Activated T-cell treated with anti-CD3 and anti-CD28 coated beads, Interleukin-2, amount 50 U/mL, for 4 hours (primary cell): ENCODE measurements around the gene DAZAP1. TPM values are rescaled to one million over a fixed set of nuclear protein-coding genes. Genes with fewer than 3 reads are reported as not detected.

Experiments
- ATAC-seq, 2 donors: fragments of 200-7000 bp; cut with Tn5 transposase; one replicate each; pipeline ENCODE4 v1.10.0; 2021
- DNase-seq: peaks from one replicate; pipeline ENCODE4 v3.0.0-alpha.2; 2020
- H3K27me3 Mint-ChIP-seq: one replicate; pipeline ENCODE4 v1.8.0; 2021; ENCODE audit warnings: low read depth, mixed read lengths
- H3K36me3 Mint-ChIP-seq: one replicate; pipeline ENCODE4 v1.8.0; 2022; ENCODE audit warnings: mixed read lengths; ENCODE audit not compliant: insufficient read depth
- H3K4me1 Mint-ChIP-seq: one replicate; pipeline ENCODE4 v1.8.0; 2021; ENCODE audit warnings: low read depth, mixed read lengths
- H3K4me3 Mint-ChIP-seq: one replicate; pipeline ENCODE4 v1.8.0; 2021; ENCODE audit warnings: mild to moderate bottlenecking, moderate library complexity, mixed read lengths
- H3K9me3 Mint-ChIP-seq: one replicate; pipeline ENCODE4 v1.8.0; 2021; ENCODE audit warnings: mixed read lengths
- total RNA-seq, 3 donors: library from RNA; stranded (reverse); gene quantifications; one replicate each; pipeline ENCODE4 v1.2.1, GENCODE V29; 2021

Gene DAZAP1
- total RNA-seq, 3 donors from 2014 or later = 296 to 322 (median 303) TPM

- peaks cover 12% of the 10 kb centered on the region for H3K36me3 Mint-ChIP-seq
- H3K27me3 Mint-ChIP-seq = no peaks in the 10 kb centered on the region
- H3K4me1 Mint-ChIP-seq = peaks cover 6% of the 10 kb centered on the region
- ATAC-seq (no peak), DNase-seq (no peak)
- no peaks in the 10 kb centered on the region for H3K9me3 Mint-ChIP-seq
- H3K4me3 Mint-ChIP-seq = no peak overlapping the region
These were observed 12.0 kb upstream of the DAZAP1 start for GRCh38 chr19:1395194-1396018.

GRCh38 chr19:1396019-1396767 is 11.2 kb upstream of the DAZAP1 start:
- DNase-seq (no peak), ATAC-seq (no peak)
- Mint-ChIP-seq H3K4me1 (peaks cover 6% of the 10 kb centered on the region), H3K9me3 (no peaks in the 10 kb centered on the region), H3K4me3 (no peak overlapping the region), H3K36me3 (peaks cover 10% of the 10 kb centered on the region), H3K27me3 (no peaks in the 10 kb centered on the region)

- DNase-seq (no peak), ATAC-seq (no peak)
- Mint-ChIP-seq H3K9me3 (no peaks in the 10 kb centered on the region), H3K4me1 (peaks cover 6% of the 10 kb centered on the region), H3K4me3 (no peak overlapping the region), H3K36me3 (peaks cover 9% of the 10 kb centered on the region), H3K27me3 (no peaks in the 10 kb centered on the region)
These were observed 10.4 kb upstream of the DAZAP1 start for GRCh38 chr19:1396768-1397679.

DNA sequence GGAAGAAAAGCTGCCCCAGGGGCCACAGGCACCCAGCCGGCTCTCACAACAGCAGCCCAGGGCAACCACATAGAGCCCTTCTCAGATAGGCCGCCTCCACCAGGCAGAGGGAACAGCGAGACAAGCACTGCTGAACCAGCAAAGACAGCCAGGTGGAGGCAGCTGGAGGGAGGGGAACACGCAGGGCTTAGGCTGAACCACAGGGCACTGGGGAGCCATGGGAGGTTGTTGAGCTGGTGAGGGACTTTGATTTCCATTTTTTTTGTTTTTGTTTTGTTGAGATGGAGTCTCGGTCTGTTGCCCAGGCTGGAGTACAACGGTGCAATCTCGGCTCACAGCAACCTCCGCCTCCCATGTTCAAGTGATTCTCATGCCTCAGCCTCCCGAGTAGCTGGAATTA is 9.5 kb upstream of the DAZAP1 start:
- H3K36me3 Mint-ChIP-seq = peaks cover 3% of the 10 kb centered on the region
- H3K4me3 Mint-ChIP-seq = no peak overlapping the region
- ATAC-seq (no peak), DNase-seq (no peak)
- H3K9me3 Mint-ChIP-seq = no peaks in the 10 kb centered on the region
- H3K27me3 Mint-ChIP-seq = peaks cover 2% of the 10 kb centered on the region
- peaks cover 8% of the 10 kb centered on the region for H3K4me1 Mint-ChIP-seq

DNA sequence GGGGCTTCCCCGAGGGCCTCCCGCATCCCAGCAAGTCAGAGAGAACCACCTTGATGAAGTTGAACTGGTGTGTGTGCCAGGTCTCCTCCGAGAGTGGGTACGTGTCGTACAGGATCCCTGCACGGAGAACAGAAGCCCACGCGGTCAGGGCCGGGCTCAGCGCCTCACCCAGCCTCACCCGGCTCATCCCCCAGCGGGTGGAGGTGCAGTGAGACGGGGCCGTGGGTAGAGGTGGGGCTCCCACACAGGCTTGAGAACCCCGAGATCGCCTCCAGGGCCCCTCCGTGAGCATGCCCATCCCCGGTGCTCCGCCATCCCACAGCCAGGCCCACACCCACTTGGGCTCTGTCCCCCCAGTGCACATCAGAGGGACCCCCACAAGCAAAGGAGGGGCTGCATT is 8.3 kb upstream of the DAZAP1 start:
- ATAC-seq (no peak), DNase-seq (no peak)
- Mint-ChIP-seq H3K9me3 (no peaks in the 10 kb centered on the region), H3K36me3 (no peaks in the 10 kb centered on the region), H3K4me3 (no peak overlapping the region), H3K4me1 (peaks cover 11% of the 10 kb centered on the region), H3K27me3 (peaks cover 5% of the 10 kb centered on the region)

GRCh38 chr19:1399745-1400144 is 7.6 kb upstream of the DAZAP1 start:
- no peak for ATAC-seq
- no peak for DNase-seq
- Mint-ChIP-seq H3K36me3 (no peaks in the 10 kb centered on the region), H3K4me3 (no peak overlapping the region), H3K27me3 (peaks cover 5% of the 10 kb centered on the region), H3K9me3 (no peaks in the 10 kb centered on the region), H3K4me1 (peaks cover 11% of the 10 kb centered on the region)

DNA sequence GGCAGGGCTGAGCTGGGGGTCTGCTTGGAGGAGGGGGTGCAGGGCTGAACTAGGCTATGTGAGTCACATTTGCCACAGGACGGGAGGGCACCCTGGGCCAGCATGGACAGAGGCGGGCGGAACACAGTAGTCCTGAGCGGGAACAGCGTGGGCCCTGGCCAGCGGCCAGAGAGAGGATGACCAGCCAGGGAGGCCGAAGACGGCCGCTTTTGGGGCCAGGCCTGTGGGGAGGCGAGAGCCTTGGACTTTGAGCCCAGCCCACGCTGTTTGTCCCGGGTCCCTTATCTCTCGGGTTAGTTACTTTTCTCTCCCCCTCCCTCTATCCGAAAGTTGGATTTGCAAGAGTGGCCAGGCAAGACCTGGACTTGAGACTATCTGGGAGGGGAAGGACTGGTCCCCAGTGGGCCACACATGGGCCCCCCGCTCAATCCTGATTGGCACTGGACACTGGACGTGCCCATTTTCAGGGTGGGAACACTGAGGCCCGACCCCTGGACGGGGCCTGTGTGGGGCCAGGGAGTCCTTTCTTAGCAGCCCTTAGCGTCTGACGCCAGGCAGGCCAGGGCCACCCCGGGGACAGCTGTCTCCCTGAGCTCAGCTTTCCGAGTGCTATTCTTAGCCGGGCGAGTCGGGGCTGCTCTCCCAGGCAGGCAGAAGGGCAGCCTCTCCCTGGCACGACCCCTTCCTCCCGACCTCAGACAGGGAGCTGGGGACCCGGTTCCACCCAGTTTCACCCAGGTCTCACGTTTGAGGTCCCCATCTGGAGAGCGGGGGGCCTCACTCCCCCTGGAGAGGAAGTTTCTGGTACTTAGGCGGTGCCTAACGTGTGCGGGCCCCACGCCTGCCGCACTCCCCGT is 6.9 kb upstream of the DAZAP1 start:
- peak; percentile 32 to 39 for ATAC-seq
- DNase-seq = no peak
- H3K4me1 Mint-ChIP-seq = peaks cover 11% of the 10 kb centered on the region
- peak overlapping the region; percentile 73 for H3K4me3 Mint-ChIP-seq
- no peaks in the 10 kb centered on the region for H3K36me3 Mint-ChIP-seq
- no peaks in the 10 kb centered on the region for H3K9me3 Mint-ChIP-seq
- peaks cover 5% of the 10 kb centered on the region for H3K27me3 Mint-ChIP-seq

- DNase-seq (peak; percentile 50), ATAC-seq (peak; percentile 86 to 87)
- no peaks in the 10 kb centered on the region for H3K36me3 Mint-ChIP-seq
- peaks cover 5% of the 10 kb centered on the region for H3K27me3 Mint-ChIP-seq
- no peaks in the 10 kb centered on the region for H3K9me3 Mint-ChIP-seq
- peaks cover 9% of the 10 kb centered on the region for H3K4me1 Mint-ChIP-seq
- peak within 1 kb of the TSS; percentile 73 for H3K4me3 Mint-ChIP-seq
These were observed 6.1 kb upstream of the DAZAP1 start, which contains the start of gene GAMT for GRCh38 chr19:1401138-1401888. Gene GAMT, minus strand, starts transcription at chr19:1401542. Its CDS starts 66 bp downstream, at chr19:1401476.

DNA sequence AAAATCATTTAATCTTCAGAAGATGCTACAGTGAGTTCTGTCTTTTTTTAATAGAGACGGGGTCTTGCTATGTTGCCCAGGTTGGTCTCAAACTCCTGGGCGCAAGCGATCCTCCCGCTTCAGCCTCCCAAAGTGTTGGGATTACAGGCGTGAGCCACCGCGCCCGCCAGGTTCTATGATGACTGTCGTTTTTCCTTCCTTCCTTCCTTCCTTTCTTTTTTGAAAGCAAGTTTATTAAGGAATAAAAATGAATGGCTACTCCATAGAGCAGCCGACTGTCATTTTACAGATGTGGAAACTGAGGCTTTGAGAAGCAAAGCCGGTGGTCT is 5.5 kb upstream of the DAZAP1 start:
- Mint-ChIP-seq H3K4me1 (peaks cover 11% of the 10 kb centered on the region), H3K4me3 (peak overlapping the region; percentile 53), H3K36me3 (no peaks in the 10 kb centered on the region), H3K27me3 (peaks cover 5% of the 10 kb centered on the region), H3K9me3 (no peaks in the 10 kb centered on the region)
- DNase-seq = no peak
- no peak for ATAC-seq

- Mint-ChIP-seq H3K27me3 (peaks cover 5% of the 10 kb centered on the region), H3K9me3 (no peaks in the 10 kb centered on the region), H3K4me3 (peak overlapping the region; percentile 47), H3K36me3 (no peaks in the 10 kb centered on the region), H3K4me1 (peaks cover 11% of the 10 kb centered on the region)
- DNase-seq = no peak
- no peak for ATAC-seq
These were observed 4.8 kb upstream of the DAZAP1 start for GRCh38 chr19:1402411-1403070.

GRCh38 chr19:1406774-1407527 is 435 bp upstream of the DAZAP1 start:
- Mint-ChIP-seq H3K4me3 (peak overlapping the region; percentile 74), H3K27me3 (peaks cover 5% of the 10 kb centered on the region), H3K9me3 (no peaks in the 10 kb centered on the region), H3K4me1 (peaks cover 44% of the 10 kb centered on the region), H3K36me3 (peaks cover 10% of the 10 kb centered on the region)
- DNase-seq (peak; percentile 99), ATAC-seq (peak; percentile 77 to 78)
